ENCODE measurements around the gene ATXN7L3B.

Gene ATXN7L3B, protein sequence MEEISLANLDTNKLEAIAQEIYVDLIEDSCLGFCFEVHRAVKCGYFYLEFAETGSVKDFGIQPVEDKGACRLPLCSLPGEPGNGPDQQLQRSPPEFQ

DNA sequence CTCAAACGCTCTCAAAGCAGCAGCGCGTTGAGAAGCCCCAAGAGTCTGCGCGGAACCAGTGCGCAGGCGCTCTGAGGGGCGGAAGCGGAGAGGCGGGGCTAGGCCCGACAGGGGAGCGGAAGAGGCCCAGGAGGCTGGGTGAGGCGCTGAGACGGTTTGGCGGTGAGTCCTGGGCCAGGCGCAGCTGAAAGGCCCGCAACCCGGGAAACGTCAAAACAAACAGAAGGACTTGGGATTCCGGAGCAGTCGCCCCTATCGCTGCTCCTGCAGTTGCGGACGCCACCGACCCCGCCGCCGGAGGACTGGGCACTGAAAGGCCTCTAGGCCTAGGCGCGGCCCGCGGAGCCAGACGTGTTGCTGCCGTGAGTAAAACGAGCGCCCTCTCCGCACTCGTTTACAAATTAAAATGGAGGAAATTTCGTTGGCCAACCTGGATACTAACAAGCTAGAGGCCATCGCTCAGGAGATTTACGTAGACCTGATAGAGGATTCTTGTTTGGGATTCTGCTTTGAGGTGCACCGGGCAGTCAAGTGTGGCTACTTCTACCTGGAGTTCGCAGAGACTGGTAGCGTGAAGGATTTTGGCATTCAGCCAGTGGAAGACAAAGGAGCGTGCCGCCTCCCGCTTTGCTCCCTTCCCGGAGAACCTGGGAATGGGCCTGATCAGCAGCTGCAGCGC is at the start of gene ATXN7L3B:
Gene ATXN7L3B, plus strand, starts transcription at position 129 of the 679 bp plus-strand sequence. Its CDS starts 278 bp downstream, at position 407.
- peak; percentile 95 for DNase-seq

DNA sequence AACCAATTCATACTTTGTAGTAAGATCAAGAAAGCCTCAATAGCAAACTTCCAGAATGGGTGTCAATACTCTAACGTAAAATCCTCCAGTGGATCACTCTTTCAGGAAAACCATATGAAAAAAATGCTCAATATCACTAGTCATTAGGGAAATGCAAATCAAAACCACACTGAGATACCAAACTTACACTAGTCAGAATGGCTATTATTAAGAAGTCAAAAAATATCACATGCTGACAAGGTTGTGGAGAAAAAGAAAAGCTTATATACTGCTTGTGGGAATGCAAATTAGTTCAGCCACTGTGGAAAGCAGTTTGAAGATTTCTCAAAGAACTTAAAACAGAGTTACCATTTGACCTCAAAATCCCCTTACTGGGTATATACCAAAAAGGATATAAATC is 49.5 kb upstream of the ATXN7L3B start:
- no peak for DNase-seq

DNA sequence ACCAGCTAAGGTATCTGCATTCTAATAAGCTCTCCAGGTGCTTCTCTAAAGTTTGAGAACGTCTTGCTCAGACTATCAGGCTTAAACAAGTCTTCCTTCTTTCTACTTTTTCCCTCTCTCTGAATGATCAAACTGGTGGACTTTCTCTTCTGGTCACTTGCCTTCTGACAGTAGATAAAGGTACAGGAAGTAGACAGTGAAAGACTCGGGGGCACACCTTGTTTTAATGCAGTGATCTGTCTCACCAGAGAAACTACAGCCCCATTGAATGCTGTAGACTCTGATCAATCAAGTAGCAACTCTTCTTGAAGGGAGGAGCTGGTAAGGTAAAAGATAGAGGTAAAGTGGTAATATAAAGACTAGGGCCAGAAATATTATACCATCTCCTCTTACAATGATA is 48.1 kb upstream of the ATXN7L3B start:
- no peak for DNase-seq

DNA sequence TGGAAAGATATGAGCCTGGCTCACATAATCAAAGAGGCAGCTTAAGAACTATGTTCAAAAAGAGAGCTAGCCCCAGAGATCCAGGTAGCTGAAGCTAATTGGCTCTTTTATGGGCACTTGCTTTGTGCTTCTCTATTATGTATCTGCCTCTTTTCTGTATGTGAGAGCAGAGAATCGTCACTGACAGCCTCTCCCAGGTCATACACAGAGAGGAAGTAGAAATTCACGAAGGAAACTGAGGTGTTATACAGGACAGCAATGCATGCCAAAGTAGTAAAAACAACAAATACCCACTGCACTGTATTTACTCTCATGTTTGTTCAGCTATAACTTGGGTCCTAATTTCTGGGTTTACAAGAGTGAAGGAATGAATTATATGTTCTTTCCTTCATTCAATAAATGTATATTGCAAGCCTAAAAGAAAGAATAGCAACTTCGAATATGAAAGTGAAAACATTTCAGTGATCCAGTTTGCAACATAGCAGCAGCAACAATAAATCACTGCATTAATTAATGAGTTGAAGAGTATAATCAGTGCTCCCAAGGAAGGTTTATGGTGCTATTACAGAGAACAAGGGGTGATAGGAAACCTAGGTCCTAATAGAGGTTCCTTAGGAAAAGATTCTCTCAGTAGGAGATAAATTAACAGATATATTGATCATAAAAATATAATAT is 47.1 kb upstream of the ATXN7L3B start:
- DNase-seq, result peak; percentile 19

DNA sequence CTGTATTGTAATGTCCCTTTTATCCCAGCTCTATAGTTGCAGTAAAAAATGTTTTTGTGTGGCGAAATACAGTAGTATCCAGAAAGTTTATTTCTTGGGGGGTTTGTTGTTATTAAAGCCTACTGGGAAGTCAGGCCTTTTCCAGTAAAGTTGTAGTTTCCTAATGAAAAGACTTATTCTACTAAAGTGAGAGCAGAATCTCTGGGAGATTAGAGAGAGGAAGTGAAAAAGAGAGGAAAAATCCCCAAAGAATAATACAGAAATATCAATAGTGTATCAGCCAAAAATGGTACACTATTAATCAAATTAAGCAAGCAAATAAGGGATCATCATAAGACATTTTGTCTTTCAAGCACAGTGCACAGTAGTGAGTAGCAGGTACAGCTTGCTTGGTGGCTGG is 46.3 kb upstream of the ATXN7L3B start:
- DNase-seq, result no peak

DNA sequence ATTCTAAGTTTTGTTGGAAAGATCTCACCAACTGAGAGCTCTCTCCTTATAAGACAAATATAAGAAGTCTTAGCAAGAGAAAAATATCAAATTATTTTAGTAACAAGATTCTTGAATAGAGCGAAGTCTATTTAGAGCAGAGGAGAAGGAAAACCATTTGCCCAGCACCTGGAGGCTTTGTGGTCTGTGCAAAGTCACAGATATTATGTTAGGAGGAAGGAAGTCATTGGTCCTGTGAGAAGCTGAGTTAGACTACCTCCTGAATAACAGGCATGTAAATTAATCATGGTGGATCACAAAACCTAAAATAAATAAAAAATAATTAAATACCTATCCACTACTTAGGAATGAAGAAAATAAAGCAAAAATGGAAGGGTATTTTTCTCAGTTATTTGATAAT is 38.4 kb upstream of the ATXN7L3B start:
- DNase-seq, result no peak

DNA sequence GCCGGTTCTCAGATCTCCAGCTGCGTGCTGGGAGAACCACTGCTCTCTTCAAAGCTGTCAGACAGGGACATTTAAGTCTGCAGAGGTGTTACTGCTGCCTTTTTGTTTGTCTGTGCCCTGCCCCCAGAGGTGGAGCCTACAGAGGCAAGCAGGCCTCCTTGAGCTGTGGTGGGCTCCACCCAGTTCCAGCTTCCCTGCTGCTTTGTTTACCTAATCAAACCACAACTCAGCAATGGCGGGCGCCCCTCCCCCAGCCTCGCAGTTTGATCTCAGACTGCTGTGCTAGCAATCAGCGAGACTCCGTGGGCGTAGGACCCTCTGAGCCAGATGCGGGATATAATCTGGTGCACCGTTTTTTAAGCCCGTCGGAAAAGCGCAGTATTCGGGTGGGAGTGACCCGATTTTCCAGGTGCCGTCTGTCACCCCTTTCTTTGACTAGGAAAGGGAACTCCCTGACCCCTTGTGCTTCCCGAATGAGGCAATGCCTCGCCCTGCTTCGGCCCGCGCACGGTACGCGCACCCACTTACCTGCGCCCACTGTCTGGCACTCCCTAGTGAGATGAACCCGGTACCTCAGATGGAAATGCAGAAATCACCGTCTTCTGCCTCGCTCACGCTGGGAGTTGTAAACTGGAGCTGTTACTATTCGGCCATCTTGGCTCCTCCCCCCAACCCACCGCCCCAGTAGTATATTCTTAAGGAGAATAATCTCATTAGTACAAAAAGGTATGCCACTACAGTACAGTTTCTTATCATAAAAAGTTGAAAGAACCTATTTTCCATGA is 28.6 kb upstream of the ATXN7L3B start:
- DNase-seq, result peak; percentile 10

DNA sequence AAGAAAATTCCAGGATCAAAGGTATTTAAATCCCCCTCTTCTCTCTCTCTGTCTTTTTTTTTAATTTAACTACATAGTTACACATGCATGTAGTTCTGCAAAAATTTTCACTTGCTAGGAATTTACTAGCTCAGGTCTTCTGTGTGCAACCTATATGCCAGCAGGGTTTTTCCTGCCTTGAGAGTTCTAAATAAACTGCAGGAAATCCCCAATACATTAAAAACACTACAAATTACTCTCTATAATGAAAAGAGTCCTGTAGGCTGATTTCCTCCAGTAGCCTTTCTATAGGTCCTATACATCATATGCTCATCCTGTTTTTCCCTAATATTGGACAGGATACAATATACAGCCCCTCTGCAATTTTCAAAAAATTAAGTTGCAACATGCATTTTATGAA is 27.7 kb upstream of the ATXN7L3B start:
- DNase-seq, result no peak

DNA sequence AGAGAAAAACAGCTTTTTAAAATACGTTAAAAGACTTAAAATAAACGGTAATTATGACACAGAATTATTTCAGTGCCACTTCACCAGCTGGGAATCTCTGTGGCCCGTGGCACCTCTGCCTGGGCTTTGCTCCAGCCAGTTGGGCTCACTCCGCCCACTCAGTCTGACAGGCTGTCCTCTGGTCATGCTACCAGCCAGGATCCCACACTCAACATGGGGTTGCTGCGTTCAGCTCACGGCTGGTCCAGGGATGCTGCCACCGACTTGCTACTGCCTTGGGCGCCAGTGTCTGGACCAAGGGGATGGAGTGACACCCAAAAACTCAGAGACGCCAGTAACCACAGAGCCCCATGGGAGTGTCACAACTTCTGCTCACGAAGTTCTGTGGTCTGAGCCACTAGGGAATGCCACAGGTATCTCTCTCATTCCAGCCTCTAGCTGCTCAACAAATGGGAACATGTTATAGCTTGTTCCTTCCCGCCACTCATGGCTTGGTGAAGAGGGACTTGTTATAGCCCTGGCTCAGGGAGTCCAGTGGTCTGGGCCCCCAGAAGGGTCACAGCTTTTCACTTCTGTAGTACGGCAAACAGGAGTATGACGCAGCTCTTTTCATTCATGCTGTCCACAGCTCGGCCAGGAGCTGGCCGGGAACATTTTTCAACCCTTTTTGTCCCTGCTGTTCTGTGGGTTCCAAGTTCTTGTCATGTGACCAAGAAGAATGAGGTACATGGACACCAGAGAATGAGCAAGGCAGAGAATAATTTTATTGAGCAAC is 23.4 kb upstream of the ATXN7L3B start:
- DNase-seq, result no peak

DNA sequence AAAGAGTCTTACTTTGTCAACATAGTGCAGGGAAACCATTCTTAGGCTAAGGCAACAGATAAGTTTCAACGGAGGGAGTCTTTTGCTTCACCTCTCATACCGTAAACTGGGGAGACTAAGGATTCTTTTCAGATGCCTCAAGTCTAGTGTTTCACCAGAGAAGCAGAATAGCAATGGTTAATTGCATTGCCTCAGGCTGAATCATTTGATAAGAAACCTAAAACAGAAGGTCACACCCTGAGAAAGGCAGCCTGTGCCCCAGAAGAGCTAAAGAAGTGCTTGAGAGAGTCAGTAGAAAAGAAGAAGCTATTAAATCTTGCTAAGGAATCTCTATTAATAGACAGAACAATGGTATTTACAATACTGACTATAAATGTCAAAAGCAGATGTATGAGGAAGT is 21.8 kb upstream of the ATXN7L3B start:
- DNase-seq, result no peak

DNA sequence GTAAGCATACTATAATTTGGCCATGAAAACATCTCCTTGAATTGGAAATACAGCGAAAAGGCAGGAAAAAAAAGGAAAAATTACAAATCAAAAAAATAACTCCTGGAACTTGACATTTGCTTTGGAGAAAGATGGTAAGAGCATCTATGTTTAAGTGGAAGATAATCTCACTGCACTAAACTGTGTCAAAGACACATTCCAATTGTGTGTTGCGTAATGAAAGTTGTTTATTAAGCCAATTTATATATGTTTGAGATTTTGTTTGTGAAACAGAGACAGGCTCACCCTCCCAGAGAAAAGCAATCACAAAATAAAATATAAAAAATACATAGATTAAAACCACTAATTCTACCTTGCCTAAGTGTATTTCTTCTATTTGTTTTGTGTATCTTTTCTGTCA is 11.1 kb upstream of the ATXN7L3B start:
- no peak for DNase-seq

DNA sequence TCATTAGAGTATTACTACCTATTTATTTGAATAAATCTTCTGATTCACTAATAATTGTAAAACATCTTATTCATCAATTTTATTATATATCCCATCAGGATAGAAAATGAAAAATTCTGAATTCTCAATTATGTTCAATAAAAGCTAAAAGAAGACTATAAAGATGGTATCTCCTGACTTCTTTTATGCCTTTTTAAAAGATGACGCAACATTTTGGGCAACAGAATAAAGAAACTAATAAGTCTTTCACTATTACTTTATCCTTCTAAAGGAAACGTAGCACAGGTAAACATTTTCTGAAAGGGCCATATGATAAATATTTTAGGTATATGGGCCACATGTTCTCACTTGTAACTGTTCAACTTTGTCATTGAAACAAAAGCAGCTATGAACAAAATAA is 10.1 kb upstream of the ATXN7L3B start:
- DNase-seq, result no peak

DNA sequence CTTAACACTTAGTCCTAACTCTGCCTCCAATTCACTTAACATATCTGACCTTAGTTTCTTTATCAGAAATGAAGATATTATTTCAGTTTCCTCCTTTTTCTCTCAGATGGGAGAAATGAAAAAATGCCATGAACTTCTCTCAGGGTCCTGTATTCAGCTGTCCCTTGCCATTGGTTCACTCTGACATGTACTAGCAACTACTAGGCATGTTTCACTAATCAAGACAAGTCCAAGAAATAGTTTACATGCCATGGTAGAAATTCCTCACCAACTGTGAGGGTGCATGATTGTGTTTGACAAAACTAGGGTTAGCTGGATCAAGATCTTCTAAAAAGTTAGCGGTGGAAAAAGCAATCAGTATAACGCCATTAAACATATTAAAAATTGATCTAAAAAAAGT is 7.0 kb upstream of the ATXN7L3B start:
- no peak for DNase-seq

DNA sequence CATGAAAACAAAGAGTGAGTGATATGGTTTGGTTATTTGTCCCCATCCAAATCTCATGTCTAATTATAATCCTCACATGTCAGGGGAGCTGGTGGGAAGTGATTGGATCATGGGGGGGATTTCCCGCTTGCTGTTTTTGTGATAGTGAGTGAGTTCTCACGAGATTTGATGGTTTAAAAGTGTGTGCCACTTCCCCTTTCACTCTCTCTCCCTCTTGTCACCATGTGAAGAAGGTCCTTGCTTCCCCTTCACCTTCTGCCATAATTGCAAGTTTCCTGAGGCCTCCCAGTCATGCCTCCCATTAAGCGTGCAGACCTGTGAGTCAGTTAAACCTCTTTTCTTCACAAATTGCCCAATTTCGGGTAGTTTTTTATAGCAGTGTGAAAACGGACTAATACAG is 2.1 kb upstream of the ATXN7L3B start:
- DNase-seq, result no peak

DNA sequence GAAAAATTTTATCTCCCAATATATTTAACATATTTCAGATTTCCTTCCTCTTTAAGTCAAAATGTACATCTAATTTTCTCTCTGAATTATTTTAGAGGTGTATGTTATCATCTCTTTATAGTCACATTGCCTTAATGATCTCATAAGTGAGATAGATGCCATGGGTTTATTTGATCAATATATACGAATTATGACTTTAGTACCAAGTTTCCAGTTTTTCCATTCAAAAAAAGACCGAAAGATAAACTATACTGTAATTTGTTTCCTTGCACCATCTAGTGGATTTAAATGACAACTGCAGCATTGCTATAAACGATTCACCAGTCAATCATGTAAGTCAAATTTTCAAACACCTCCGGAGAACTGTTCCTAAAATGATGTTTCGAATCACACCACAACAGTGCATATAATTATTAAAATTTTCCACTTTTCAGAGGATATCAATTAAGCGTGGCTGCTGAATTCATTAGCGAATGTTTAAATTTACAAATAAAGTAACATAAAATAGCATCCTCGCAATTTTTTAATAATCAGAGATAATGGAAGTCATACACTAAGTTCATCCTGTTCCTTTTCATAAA is 419 bp upstream of the ATXN7L3B start:
- DNase-seq, result peak; percentile 48

DNA sequence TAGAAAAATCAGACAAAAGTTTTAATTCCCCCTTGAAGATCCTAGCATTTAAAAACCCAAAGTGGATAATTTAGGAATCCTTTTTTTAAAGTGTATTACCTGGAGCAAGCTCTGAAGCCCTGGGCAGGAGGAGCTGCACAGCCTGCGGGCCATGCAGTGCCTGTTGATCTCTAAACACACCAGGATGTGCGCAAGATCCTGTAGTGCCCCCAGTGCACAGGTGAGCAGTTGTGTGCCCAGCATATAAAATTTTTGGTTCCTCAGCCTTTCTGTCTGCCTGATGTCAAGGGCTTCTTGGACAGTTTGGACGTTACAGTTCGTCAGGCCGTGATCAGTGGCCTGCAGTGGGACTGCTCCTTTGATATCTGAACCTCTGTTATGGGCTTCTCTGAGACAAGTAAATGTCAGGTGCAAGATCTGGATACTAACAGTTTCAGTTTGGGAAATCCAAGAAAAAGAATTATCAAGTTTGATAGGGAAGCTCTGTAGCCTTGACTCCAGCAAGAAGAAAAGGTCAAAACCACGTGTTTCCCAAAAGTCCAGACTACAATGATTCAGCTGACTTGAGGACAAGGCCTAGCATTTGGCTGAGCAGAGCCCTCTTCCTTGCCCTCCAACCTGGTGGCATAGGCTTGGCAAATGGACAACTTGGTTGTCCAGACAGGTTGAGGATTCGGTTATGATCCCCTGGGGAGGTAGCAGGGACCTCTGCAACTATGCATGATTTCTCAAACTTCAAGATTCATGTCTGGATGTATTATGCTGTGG is 1.0 kb downstream of the ATXN7L3B start:
- DNase-seq, result peak; percentile 63

DNA sequence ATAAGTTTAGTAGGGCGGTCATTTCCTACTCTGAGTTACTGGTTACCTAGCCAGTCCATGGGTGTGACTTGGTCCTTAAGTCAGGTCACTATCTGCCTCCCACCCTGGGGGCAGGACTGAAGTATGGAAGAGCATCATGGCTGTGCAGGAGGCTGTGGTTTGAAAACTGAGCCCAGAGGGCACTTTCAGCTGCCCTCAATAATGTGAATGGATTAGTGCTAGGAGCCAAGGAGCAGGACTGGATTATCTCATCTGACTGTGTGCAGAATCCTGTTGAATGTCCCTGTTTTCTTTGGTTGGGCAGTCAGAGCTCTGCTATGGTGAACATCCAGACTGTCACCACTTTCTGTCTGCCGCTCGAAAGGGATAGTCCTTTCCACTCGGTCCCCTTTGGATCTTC is 1.6 kb downstream of the ATXN7L3B start:
- no peak for DNase-seq

DNA sequence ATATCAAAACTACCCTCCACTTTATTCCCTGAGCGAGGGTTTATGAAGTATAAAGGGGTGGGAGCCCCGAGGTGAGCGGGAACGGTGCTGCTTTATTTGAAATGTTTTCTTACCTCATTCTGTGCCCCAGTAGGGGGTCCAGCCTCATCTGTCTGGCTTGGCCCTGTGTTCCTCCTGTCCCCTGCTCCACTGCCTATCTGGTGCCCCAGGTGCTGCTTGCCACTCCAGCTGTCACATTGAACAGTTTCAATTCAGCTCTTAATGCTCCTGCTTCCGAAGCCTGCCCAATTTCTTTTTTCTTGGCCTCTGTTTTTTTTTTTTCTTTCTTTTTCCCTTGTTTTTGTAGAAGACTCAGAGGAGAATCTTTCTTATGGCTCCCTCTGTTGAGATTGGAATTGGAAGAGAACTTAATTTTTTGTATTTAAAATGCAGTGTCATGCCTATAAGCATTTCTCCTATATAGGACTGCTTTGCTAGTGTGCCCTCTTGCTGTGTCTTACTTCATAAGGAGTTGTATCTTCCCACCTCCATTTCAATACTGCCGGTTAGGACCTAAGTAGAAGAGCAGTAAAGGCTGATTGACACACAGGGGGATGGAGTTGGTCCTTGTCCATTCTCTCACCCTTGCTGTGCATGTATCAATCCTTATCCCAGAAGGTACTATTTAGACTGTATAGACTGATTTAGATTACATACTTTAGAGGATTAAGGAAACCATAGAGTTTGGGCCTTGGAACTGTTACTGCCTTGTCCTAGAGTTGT is 2.3 kb downstream of the ATXN7L3B start:
- DNase-seq, result peak; percentile 16

DNA sequence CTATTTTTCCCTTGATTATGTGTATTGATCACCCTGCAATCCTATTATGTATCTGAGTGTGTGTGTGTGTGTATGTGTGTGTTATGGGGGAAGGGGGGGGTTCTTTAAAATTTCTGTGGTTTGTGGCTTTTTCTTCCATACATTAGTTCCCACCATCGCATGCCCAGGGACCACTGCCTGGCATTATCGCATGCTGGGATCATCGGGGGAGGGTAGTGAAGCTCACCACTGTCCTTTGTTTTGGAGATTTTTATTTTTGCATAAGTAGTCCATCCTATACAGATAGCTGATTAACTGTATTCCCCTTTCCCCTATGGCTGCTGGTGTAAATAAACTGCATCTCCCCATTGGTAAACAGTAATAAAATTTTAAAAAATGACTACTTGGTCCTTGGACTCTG is 3.4 kb downstream of the ATXN7L3B start:
- no peak for DNase-seq

DNA sequence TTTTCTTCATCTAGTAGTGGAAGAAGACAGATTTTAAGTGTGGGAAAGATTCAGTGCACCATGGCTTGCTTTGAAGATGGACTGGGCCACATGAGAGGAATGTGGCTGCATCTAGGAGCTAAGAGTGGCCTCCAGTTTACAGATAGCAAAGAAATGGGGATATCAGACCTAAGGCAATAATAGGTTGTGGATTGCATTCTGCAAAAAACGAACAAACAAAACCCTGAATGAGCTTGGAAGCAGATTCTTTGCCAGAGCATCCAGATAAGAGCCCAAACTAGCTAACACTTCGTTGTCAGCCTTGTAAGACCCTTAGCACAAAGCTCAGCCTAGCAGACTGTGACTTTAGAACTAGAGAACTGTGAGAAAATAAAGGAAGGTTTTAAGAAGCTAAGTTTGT is 9.6 kb downstream of the ATXN7L3B start:
- no peak for DNase-seq

DNA sequence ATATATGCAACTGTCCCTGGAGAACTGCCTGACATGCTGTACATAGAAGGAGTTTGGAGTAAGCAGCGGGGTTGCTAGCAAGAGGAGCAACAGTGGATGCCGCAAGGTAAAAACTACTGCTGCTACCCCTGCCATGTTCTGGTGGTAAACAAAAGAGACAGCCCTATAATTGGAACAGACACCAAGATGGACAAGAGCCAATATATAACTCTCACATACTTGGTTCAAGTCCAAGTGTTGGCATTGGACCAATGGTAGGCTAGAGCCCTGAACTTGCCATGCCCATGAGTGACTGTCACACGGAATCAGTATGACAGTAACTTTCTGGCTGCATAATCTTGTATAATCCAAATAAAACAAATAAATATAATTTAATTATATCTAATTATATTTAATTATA is 13.7 kb downstream of the ATXN7L3B start:
- peak; percentile 4 for DNase-seq
